Gastrocnemius medialis (tissue), 4 donors: ENCODE data around the gene FTH1.

Experiments
- CTCF ChIP-seq, 5 experiments: fragments of 450-650 bp in 3 of 5; fragments of 200-600 bp in 2 of 5; sonication (generic) in 2 of 5; IDR thresholded peaks in 4 of 5; conservative IDR thresholded peaks in 1 of 5; 1 replicate in 4 of 5; 2 replicates in 1 of 5; pipeline ENCODE4 v1.5.1; 2016 to 2019; ENCODE audit warnings: antibody characterized with exemption in 5 of 5, mild to moderate bottlenecking in 3 of 5, moderate library complexity in 3 of 5
- POLR2A ChIP-seq, 2 donors: fragments of 450-650 bp; IDR thresholded peaks; one replicate each; pipeline ENCODE4 v1.6.1; 2017; ENCODE audit warnings: antibody characterized with exemption in 2 of 2, mild to moderate bottlenecking in 2 of 2, moderate library complexity in 2 of 2

DNA sequence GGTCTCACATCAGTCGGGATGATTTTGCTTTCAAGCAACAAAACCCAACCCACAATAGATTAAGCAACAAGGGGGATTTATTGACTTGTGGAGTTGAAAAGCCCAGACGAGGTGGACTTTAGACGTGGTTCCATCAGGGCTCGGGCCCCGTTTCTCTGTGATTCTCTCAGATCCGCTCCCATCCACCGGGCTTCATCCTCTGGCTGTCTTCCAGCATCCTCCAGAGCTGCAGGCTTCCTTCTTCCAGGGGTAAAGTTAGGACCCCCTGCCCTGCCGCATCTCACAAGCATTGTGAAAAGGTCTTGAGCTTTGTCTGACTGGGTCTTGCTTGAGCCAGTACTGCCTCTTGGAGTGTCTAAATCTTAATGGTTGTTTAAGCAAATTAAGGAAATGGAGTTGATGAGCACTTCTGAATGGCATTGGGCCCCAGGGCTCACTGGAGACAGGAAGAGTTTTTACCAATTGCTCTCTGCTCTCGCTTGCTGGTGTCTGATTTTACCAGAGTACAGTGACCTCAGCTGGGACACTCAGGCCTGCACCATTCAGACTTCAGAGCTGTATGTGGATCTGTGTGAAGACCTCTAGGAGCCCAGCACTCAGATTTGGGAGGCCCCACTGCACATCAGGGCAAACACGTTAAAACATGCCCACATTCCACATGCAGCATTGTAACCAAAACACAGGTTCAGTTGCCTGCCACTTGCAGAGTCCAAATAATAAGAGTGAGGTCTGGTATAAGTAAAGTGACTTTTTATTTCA is 13.5 kb upstream of the FTH1 start:
- TF ChIP-seq POLR2A (IDR thresholded peaks at IDR 0.05): no peak
- no peak for TF ChIP-seq CTCF (IDR thresholded peaks at IDR 0.05 in 4 of 5, conservative IDR thresholded peaks at IDR 0.05 in 1 of 5)
